ENCODE data around the gene SH3TC1. TPM values are rescaled to one million over a fixed set of nuclear protein-coding genes. Genes with fewer than 3 reads are reported as not detected.

The SH3TC1 gene
- total RNA-seq, 1 donor from 2014 or later, result 12.5 TPM

DNA sequence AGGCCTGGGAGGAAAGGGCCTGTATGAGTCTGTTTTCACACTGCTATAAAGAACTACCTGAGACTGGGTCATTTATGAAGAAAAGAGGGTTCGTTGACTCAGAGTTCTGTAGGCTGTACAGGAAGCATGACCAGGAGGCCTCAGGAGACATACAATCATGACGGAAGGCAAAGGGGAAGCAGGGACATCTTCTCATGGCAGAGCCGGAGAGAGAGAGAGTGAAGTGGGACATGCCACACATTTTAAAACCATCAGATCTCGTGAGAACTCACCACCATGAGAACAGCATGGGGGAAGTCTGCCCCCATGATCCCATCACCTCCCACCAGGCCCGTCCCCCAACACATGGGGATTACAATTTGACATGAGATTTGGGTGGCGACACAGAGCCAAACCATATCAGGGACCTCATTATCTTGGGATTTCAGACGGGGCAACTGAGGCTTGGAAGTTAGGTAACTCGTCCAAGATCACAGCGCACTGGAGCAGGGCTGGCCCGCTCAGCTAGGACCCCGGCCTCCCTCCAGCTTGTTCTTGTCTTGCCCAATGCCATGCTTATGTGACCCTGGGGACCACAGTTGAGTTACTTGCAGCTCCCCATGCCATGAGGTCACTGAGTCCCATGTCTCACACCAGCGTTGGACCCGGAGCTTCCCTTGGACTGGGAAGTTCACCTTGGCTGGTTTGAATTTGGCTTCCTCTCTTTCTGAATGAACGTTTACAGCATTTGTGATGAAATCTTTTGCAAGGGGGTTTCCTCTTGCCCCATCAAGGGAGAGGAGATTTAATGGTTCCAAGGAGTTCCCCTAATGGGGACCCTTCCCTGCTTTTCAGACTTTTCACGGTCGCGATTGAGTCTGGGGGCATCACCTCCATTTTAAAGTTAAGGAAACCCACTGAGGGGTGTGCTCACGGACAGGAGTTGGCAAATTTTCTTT is 88.5 kb downstream of the SH3TC1 start:
- H3K36me3 Mint-ChIP-seq (ENCODE audit: insufficient read depth), result no peaks in the 10 kb centered on the region
- TF ChIP-seq, protein P1, sequence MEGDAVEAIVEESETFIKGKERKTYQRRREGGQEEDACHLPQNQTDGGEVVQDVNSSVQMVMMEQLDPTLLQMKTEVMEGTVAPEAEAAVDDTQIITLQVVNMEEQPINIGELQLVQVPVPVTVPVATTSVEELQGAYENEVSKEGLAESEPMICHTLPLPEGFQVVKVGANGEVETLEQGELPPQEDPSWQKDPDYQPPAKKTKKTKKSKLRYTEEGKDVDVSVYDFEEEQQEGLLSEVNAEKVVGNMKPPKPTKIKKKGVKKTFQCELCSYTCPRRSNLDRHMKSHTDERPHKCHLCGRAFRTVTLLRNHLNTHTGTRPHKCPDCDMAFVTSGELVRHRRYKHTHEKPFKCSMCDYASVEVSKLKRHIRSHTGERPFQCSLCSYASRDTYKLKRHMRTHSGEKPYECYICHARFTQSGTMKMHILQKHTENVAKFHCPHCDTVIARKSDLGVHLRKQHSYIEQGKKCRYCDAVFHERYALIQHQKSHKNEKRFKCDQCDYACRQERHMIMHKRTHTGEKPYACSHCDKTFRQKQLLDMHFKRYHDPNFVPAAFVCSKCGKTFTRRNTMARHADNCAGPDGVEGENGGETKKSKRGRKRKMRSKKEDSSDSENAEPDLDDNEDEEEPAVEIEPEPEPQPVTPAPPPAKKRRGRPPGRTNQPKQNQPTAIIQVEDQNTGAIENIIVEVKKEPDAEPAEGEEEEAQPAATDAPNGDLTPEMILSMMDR (IDR thresholded peaks at IDR 0.05; ENCODE audit: unreplicated experiment), result no peak
- no peaks in the 10 kb centered on the region for H3K9me3 Mint-ChIP-seq (ENCODE audit: low read depth)
- no peak overlapping the region for H3K27ac Mint-ChIP-seq
- H3K4me1 Mint-ChIP-seq (ENCODE audit: low read depth), result no peaks in the 10 kb centered on the region
- H3K27me3 Mint-ChIP-seq, result no peaks in the 10 kb centered on the region
- H3K4me3 Mint-ChIP-seq (ENCODE audit: low read depth), result no peak overlapping the region
- DNase-seq (ENCODE audit: low spot score, unreplicated experiment), result no peak

DNA sequence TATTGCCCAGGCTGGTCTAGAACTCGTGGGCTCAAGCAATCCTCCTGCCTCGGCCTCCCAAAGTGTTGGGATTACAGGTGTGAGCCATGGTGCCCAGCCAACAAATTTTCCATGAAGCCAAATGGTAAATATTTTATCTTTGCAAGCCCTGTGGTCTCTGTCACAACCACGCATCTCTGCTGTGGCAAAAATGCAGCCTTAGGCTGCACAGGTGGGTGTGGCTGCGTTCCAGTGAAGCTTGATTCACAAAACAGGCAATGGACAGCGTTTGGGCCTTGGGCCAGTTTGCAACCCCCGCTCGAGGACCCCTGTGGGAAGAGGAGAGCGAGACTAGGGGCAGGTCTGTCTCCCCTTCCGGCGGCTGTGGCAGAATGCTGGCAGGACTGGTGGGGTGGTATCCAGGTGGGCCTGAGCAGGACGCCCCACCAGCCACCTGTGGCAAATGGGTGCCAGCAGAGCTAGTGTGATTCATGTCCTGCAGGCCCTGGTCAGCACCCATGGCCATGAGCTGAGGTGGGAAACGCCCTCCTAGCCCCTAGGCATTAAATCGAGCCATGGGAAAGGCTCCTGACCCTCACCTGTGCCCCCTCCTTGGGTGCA is 90.2 kb downstream of the SH3TC1 start:
- Mint-ChIP-seq H3K4me1 (ENCODE audit: low read depth) (no peaks in the 10 kb centered on the region), H3K36me3 (ENCODE audit: insufficient read depth) (no peaks in the 10 kb centered on the region), H3K9me3 (ENCODE audit: low read depth) (no peaks in the 10 kb centered on the region)

DNA sequence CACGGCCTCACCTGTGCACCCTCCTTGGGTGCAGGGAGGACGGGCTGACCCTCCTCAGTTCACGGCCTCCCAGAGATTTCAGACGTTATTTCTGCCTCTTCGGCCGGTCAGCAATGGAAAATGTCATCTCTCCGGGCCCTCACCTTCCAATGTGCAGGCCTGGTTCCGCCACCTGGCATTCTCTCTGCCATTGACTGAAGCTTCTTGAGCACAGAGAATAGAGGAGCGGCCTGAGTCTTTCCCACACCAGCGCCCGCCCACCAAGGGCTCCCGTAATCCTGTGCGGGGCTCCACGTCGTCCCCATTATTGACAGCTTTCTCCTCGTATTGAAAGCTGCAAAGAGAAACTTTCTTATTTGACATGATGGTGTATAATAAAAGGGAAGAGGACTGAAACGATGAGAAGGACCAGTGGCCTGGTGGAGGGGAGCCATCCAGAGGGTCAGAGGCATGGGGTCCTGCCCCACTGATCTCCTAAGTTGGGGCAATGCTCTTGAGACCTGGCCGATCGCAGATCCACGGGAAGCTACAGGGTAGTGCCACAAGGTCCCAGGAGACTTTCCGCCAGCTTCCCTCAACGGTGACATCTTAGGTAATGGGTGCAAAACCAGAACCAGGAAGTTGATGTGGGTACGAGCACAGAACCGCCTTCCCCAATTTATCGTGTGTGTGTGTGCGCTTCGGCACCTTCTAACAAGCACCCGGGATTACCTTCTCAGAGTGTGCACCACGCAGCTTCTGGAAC is 91.0 kb downstream of the SH3TC1 start:
- no peak for DNase-seq (ENCODE audit: low spot score, unreplicated experiment)
- peaks cover 4% of the 10 kb centered on the region for H3K9me3 Mint-ChIP-seq (ENCODE audit: low read depth)
- H3K27me3 Mint-ChIP-seq, result no peaks in the 10 kb centered on the region
- H3K27ac Mint-ChIP-seq, result no peak overlapping the region
- no peak overlapping the region for H3K4me3 Mint-ChIP-seq (ENCODE audit: low read depth)
- TF ChIP-seq, protein P1 (IDR thresholded peaks at IDR 0.05; ENCODE audit: unreplicated experiment), result no peak
- H3K4me1 Mint-ChIP-seq (ENCODE audit: low read depth), result no peaks in the 10 kb centered on the region
- H3K36me3 Mint-ChIP-seq (ENCODE audit: insufficient read depth), result no peaks in the 10 kb centered on the region

More for the DNA sequence above, 90.2 kb downstream of the SH3TC1 start:
- Mint-ChIP-seq H3K27ac (no peak overlapping the region), H3K4me3 (ENCODE audit: low read depth) (no peak overlapping the region), H3K27me3 (no peaks in the 10 kb centered on the region)
- no peak for DNase-seq (ENCODE audit: low spot score, unreplicated experiment)
- TF ChIP-seq, protein P1 (IDR thresholded peaks at IDR 0.05; ENCODE audit: unreplicated experiment), result no peak

DNA sequence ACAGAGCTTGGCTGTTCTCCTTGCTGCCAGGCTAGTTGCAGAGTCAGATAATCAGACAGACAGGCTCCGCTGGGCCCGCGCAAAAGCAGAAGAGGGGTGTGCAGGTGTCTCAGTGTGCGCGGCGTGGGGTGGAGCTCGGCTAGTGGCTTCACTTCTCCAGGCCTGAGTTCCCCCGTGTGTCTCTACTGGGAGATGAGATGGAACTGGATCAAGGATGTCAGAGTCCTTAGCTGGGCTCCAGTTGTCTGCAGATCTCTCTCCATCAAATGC is 91.5 kb downstream of the SH3TC1 start:
- no peaks in the 10 kb centered on the region for H3K36me3 Mint-ChIP-seq (ENCODE audit: insufficient read depth)
- no peak overlapping the region for H3K4me3 Mint-ChIP-seq (ENCODE audit: low read depth)
- peaks cover 4% of the 10 kb centered on the region for H3K9me3 Mint-ChIP-seq (ENCODE audit: low read depth)
- H3K27ac Mint-ChIP-seq, result no peak overlapping the region
- no peak for DNase-seq (ENCODE audit: low spot score, unreplicated experiment)
- TF ChIP-seq, protein P1 (IDR thresholded peaks at IDR 0.05; ENCODE audit: unreplicated experiment), result no peak
- H3K27me3 Mint-ChIP-seq, result no peaks in the 10 kb centered on the region
- no peaks in the 10 kb centered on the region for H3K4me1 Mint-ChIP-seq (ENCODE audit: low read depth)

Other genes with a start within 250 kb of the SH3TC1 start
- gene ABLIM2, start 40.5 kb upstream of the SH3TC1 start, total RNA-seq, result 5.7 and 7.5 TPM in 2 replicates
- 0.69 and 0.86 TPM in 2 replicates for gene HTRA3, start 70.5 kb downstream of the SH3TC1 start, total RNA-seq
- gene ACOX3, start 241.4 kb downstream of the SH3TC1 start, total RNA-seq, result 22.6 and 25.3 TPM in 2 replicates
- gene TRMT44, start 241.5 kb downstream of the SH3TC1 start, total RNA-seq, result 29.1 and 31.0 TPM in 2 replicates